ENCODE measurements around the gene MSH6. TPM values are rescaled to one million over a fixed set of nuclear protein-coding genes. Genes with fewer than 3 reads are reported as not detected.

Gene MSH6
- total and polyA plus RNA-seq, 2 experiments from 2014 or later: 109 to 311 TPM

GRCh38 chr2:47811668-47812067 lies 28.7 kb downstream of the MSH6 start (continued):
- TF ChIP-seq REST (IDR thresholded peaks at IDR 0.05; ENCODE audit: unreplicated experiment): no peak

GRCh38 chr2:47815764-47816163 lies 32.8 kb downstream of the MSH6 start:
- no peaks in the 10 kb centered on the region for H3K79me2 ChIP-seq (replicated peaks; ENCODE audit: insufficient read depth)
- no peaks in the 10 kb centered on the region for H3F3A ChIP-seq (replicated peaks; ENCODE audit: low read depth)
- H3K4me2 ChIP-seq: no peak overlapping the region
- peaks cover 24% of the 10 kb centered on the region; the same call in 1 of the 2 replicates for H3K36me3 ChIP-seq (ENCODE audit: insufficient read depth)
- H3K27me3 Mint-ChIP-seq (ENCODE audit: insufficient read depth, low read depth, poor library complexity): peaks cover 13% of the 10 kb centered on the region
- no peak overlapping the region for H3K27ac ChIP-seq (ENCODE audit: low read depth)
- DNase-seq (ENCODE audit: low spot score) (no peak), ATAC-seq (peak; percentile 18; the same call in 1 of the 3 replicates)
- H3K4me3 Mint-ChIP-seq: no peak overlapping the region
- H3K4me1 Mint-ChIP-seq: no peaks in the 10 kb centered on the region
- no peak overlapping the region for H2AFZ ChIP-seq
- H4K20me1 ChIP-seq (replicated peaks; ENCODE audit: insufficient read depth): no peaks in the 10 kb centered on the region; the same call in 1 of the 2 replicates
- no peak overlapping the region for H3K4me3 ChIP-seq
- H3K27ac Mint-ChIP-seq: no peak overlapping the region
- H3K4me1 ChIP-seq (ENCODE audit: insufficient read depth): no peaks in the 10 kb centered on the region
- no peaks in the 10 kb centered on the region for H3K27me3 ChIP-seq (ENCODE audit: insufficient read depth)
- H3K9me3 Mint-ChIP-seq: no peaks in the 10 kb centered on the region
- no peaks in the 10 kb centered on the region for H3K9me2 ChIP-seq (ENCODE audit: insufficient read depth)
- H3K36me3 Mint-ChIP-seq (ENCODE audit: low read depth): peaks cover 80% of the 10 kb centered on the region
- TF ChIP-seq STAT1 (IDR thresholded peaks at IDR 0.05; ENCODE audit: unreplicated experiment): no peak
- no peak for TF ChIP-seq EZH2phosphoT487 (IDR thresholded peaks at IDR 0.05; ENCODE audit: unreplicated experiment)
- TF ChIP-seq, protein P1, sequence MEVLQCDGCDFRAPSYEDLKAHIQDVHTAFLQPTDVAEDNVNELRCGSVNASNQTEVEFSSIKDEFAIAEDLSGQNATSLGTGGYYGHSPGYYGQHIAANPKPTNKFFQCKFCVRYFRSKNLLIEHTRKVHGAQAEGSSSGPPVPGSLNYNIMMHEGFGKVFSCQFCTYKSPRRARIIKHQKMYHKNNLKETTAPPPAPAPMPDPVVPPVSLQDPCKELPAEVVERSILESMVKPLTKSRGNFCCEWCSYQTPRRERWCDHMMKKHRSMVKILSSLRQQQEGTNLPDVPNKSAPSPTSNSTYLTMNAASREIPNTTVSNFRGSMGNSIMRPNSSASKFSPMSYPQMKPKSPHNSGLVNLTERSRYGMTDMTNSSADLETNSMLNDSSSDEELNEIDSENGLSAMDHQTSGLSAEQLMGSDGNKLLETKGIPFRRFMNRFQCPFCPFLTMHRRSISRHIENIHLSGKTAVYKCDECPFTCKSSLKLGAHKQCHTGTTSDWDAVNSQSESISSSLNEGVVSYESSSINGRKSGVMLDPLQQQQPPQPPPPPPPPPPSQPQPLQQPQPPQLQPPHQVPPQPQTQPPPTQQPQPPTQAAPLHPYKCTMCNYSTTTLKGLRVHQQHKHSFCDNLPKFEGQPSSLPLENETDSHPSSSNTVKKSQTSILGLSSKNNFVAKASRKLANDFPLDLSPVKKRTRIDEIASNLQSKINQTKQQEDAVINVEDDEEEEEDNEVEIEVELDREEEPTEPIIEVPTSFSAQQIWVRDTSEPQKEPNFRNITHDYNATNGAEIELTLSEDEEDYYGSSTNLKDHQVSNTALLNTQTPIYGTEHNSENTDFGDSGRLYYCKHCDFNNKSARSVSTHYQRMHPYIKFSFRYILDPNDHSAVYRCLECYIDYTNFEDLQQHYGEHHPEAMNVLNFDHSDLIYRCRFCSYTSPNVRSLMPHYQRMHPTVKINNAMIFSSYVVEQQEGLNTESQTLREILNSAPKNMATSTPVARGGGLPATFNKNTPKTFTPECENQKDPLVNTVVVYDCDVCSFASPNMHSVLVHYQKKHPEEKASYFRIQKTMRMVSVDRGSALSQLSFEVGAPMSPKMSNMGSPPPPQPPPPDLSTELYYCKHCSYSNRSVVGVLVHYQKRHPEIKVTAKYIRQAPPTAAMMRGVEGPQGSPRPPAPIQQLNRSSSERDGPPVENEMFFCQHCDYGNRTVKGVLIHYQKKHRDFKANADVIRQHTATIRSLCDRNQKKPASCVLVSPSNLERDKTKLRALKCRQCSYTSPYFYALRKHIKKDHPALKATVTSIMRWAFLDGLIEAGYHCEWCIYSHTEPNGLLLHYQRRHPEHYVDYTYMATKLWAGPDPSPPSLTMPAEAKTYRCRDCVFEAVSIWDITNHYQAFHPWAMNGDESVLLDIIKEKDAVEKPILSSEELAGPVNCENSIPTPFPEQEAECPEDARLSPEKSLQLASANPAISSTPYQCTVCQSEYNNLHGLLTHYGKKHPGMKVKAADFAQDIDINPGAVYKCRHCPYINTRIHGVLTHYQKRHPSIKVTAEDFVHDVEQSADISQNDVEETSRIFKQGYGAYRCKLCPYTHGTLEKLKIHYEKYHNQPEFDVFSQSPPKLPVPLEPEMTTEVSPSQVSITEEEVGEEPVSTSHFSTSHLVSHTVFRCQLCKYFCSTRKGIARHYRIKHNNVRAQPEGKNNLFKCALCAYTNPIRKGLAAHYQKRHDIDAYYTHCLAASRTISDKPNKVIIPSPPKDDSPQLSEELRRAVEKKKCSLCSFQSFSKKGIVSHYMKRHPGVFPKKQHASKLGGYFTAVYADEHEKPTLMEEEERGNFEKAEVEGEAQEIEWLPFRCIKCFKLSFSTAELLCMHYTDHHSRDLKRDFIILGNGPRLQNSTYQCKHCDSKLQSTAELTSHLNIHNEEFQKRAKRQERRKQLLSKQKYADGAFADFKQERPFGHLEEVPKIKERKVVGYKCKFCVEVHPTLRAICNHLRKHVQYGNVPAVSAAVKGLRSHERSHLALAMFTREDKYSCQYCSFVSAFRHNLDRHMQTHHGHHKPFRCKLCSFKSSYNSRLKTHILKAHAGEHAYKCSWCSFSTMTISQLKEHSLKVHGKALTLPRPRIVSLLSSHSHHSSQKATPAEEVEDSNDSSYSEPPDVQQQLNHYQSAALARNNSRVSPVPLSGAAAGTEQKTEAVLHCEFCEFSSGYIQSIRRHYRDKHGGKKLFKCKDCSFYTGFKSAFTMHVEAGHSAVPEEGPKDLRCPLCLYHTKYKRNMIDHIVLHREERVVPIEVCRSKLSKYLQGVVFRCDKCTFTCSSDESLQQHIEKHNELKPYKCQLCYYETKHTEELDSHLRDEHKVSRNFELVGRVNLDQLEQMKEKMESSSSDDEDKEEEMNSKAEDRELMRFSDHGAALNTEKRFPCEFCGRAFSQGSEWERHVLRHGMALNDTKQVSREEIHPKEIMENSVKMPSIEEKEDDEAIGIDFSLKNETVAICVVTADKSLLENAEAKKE (CRISPR knock-in tag; IDR thresholded peaks at IDR 0.05): no peak
- TF ChIP-seq POLR2AphosphoS5 (IDR thresholded peaks at IDR 0.05; ENCODE audit: low read depth): no peak
- TF ChIP-seq JUNB (IDR thresholded peaks at IDR 0.05; ENCODE audit: unreplicated experiment): no peak
- TF ChIP-seq, protein P2, sequence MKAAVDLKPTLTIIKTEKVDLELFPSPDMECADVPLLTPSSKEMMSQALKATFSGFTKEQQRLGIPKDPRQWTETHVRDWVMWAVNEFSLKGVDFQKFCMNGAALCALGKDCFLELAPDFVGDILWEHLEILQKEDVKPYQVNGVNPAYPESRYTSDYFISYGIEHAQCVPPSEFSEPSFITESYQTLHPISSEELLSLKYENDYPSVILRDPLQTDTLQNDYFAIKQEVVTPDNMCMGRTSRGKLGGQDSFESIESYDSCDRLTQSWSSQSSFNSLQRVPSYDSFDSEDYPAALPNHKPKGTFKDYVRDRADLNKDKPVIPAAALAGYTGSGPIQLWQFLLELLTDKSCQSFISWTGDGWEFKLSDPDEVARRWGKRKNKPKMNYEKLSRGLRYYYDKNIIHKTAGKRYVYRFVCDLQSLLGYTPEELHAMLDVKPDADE (IDR thresholded peaks at IDR 0.05): no peak
- no peak for TF ChIP-seq ZNF331 (CRISPR knock-in tag; IDR thresholded peaks at IDR 0.05; ENCODE audit: low read depth)
- TF ChIP-seq, protein P3, sequence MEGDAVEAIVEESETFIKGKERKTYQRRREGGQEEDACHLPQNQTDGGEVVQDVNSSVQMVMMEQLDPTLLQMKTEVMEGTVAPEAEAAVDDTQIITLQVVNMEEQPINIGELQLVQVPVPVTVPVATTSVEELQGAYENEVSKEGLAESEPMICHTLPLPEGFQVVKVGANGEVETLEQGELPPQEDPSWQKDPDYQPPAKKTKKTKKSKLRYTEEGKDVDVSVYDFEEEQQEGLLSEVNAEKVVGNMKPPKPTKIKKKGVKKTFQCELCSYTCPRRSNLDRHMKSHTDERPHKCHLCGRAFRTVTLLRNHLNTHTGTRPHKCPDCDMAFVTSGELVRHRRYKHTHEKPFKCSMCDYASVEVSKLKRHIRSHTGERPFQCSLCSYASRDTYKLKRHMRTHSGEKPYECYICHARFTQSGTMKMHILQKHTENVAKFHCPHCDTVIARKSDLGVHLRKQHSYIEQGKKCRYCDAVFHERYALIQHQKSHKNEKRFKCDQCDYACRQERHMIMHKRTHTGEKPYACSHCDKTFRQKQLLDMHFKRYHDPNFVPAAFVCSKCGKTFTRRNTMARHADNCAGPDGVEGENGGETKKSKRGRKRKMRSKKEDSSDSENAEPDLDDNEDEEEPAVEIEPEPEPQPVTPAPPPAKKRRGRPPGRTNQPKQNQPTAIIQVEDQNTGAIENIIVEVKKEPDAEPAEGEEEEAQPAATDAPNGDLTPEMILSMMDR (conservative IDR thresholded peaks at IDR 0.05; ENCODE audit: low read depth in 2 of 2): no peak
- TF ChIP-seq NANOG (IDR thresholded peaks at IDR 0.05; ENCODE audit: borderline replicate concordance): no peak
- TF ChIP-seq CREB1 (CRISPR knock-in tag; IDR thresholded peaks at IDR 0.05; ENCODE audit: low read depth): no peak
- TF ChIP-seq EZH2 (IDR thresholded peaks at IDR 0.05; ENCODE audit: low read depth, unreplicated experiment): no peak
- no peak for TF ChIP-seq ZNF114 (CRISPR knock-in tag; IDR thresholded peaks at IDR 0.05)

Data from GM23338 (cell line).